Breast epithelium (tissue), 3 donors: ENCODE results near the gene LAMA4.

ENCODE experiments used
- POLR2AphosphoS5 ChIP-seq, 3 donors: sonication (generic); formaldehyde crosslinking; IDR thresholded peaks; one replicate each; pipeline ENCODE4 v1.6.1; 2017; ENCODE audit warnings: antibody characterized with exemption in 3 of 3
- TF ChIP-seq, protein P1 (sequence below), 3 donors: fragments of 450-650 bp; IDR thresholded peaks; one replicate each; pipeline ENCODE4 v1.5.1; 2016 to 2017; ENCODE audit warnings: antibody characterized with exemption in 3 of 3, mild to moderate bottlenecking in 3 of 3, moderate library complexity in 3 of 3

DNA sequence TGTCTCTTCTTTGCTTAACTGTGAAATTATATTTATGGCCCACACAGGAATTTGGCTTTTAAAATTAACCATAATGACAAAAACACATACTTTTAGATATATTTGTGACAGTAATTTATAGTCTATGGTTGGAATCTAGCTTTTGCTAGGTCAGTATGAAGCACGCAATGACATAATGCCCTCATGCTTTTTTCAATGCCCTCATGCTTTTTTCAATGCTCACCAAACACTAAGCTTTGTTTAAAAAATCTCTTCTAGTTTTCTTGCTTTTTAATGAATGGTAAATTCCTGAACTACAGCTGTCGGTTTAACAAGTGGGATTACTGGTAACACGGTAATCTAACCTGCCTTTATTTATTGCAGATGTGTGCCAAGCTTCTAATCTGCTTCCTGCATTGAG lies 187.8 kb downstream of the LAMA4 start:
- TF ChIP-seq, protein P1, sequence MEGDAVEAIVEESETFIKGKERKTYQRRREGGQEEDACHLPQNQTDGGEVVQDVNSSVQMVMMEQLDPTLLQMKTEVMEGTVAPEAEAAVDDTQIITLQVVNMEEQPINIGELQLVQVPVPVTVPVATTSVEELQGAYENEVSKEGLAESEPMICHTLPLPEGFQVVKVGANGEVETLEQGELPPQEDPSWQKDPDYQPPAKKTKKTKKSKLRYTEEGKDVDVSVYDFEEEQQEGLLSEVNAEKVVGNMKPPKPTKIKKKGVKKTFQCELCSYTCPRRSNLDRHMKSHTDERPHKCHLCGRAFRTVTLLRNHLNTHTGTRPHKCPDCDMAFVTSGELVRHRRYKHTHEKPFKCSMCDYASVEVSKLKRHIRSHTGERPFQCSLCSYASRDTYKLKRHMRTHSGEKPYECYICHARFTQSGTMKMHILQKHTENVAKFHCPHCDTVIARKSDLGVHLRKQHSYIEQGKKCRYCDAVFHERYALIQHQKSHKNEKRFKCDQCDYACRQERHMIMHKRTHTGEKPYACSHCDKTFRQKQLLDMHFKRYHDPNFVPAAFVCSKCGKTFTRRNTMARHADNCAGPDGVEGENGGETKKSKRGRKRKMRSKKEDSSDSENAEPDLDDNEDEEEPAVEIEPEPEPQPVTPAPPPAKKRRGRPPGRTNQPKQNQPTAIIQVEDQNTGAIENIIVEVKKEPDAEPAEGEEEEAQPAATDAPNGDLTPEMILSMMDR (IDR thresholded peaks at IDR 0.05): no peak
- TF ChIP-seq POLR2AphosphoS5 (IDR thresholded peaks at IDR 0.05): no peak
